Measurements from ENCODE around the gene SPACA6.
"Not testable (repeated sequence)": the region's sequence is repeated elsewhere in the genome, so short reads cannot be mapped to it uniquely, and the experiment has no call there.

SPACA6 gene

DNA sequence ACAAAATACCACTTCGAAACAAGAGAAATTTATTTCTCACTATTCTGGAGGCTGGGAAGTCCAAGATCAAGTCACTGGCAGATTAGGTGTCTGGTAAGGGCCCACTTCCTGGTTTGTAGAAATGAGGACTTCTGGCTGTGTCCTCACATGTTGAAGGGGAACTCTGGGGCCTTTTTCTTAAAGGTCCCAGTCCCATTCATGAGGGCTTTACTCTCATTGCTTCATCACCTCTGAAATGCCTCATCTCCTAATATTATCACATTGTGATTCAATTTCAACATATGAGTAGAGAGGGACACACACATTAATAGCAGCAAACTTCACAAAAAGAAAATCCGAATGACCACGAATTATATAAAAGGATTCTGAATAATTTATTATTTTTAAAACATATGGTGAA, 24.9 kb upstream of the SPACA6 start:
- TF ChIP-seq, protein P1, sequence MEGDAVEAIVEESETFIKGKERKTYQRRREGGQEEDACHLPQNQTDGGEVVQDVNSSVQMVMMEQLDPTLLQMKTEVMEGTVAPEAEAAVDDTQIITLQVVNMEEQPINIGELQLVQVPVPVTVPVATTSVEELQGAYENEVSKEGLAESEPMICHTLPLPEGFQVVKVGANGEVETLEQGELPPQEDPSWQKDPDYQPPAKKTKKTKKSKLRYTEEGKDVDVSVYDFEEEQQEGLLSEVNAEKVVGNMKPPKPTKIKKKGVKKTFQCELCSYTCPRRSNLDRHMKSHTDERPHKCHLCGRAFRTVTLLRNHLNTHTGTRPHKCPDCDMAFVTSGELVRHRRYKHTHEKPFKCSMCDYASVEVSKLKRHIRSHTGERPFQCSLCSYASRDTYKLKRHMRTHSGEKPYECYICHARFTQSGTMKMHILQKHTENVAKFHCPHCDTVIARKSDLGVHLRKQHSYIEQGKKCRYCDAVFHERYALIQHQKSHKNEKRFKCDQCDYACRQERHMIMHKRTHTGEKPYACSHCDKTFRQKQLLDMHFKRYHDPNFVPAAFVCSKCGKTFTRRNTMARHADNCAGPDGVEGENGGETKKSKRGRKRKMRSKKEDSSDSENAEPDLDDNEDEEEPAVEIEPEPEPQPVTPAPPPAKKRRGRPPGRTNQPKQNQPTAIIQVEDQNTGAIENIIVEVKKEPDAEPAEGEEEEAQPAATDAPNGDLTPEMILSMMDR (conservative IDR thresholded peaks at IDR 0.05; ENCODE audit: low read depth), result no peak
- POLR2A ChIA-PET (ENCODE audit: low non-redundant PET), result no interaction called here
- CTCF ChIA-PET, result no interaction called here
- no peak for DNase-seq (ENCODE audit: low spot score)
- H3K27ac ChIP-seq, result no peak overlapping the region

- DNase-seq (ENCODE audit: low spot score); POLR2A ChIA-PET (ENCODE audit: low non-redundant PET); H3K27ac ChIP-seq: not testable (repeated sequence)
- CTCF ChIA-PET, result interaction anchor here (0.6 to 0.8 kb wide), 2 partner anchors 15 to 109 kb away, joined by 3 read pairs; no protein-coding TSS in a partner anchor
- TF ChIP-seq, protein P1 (conservative IDR thresholded peaks at IDR 0.05; ENCODE audit: low read depth), result peak; percentile 39
Observed at GRCh38 chr19:51675911-51676565, 17.1 kb upstream of the SPACA6 start.

DNA sequence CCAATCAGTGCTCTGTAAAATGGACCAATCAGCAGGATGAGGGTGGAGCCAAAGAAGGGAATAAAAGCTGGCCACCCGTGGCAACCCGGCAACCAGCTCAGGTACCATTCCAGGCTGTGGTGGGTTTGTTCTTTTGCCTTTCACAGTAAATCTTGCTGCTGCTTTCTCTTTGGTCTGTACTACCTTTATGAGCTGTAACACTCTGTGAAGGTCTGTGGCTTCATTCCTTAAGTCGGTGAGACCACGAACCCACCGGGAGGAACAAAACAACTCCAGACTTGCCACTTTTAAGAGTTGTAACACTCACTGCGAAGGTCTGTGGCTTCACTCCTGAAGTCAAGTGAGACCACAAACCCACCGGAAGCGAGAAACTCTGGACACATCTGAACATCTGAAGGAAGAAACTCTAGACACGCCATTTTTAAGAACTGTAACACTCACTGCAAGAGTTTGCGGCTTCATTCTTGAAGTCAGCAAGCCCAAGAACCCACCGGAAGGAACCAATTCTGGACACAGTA, 16.5 kb upstream of the SPACA6 start:
- ChIA-PET CTCF (interaction anchor here (0.6 kb wide), 1 partner anchor 15 kb away, joined by 3 read pairs; no protein-coding TSS in a partner anchor), POLR2A (ENCODE audit: low non-redundant PET) (no interaction called here)
- TF ChIP-seq, protein P1 (conservative IDR thresholded peaks at IDR 0.05; ENCODE audit: low read depth), result no peak
- H3K27ac ChIP-seq, result no peak overlapping the region
- no peak for DNase-seq (ENCODE audit: low spot score)

GRCh38 chr19:51680474-51680873, 12.7 kb upstream of the SPACA6 start:
- ChIA-PET CTCF (no interaction called here), POLR2A (ENCODE audit: low non-redundant PET) (no interaction called here)
- no peak for DNase-seq (ENCODE audit: low spot score)
- H3K27ac ChIP-seq, result no peak overlapping the region
- TF ChIP-seq, protein P1 (conservative IDR thresholded peaks at IDR 0.05; ENCODE audit: low read depth), result no peak

- TF ChIP-seq, protein P1 (conservative IDR thresholded peaks at IDR 0.05; ENCODE audit: low read depth), result no peak
- POLR2A ChIA-PET (ENCODE audit: low non-redundant PET), result no interaction called here
- CTCF ChIA-PET, result interaction anchor here (0.7 kb wide), 1 partner anchor 23 kb away, joined by 3 read pairs; no protein-coding TSS in a partner anchor
- H3K27ac ChIP-seq, result no peak overlapping the region
- DNase-seq (ENCODE audit: low spot score), result no peak
Observed at GRCh38 chr19:51681286-51681941, 11.7 kb upstream of the SPACA6 start.

DNA sequence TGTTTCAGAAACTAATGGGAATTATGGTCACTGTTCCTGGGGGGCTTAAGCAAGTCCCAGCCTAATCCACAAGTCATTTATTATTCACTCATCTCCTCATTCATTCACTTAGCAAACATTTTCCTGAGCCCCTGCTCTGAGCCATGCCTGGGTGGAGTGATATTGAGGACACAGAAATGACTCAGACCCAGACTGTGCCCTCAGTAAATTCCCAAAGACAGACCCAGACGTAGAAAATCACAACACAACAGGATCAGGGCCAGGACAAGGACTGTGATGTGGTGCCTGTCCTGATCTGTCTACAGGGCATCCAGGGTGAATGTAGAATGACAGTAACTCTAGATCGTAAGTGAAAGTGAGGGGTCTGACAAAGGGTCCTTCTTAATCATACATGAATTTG, 7.0 kb upstream of the SPACA6 start:
- CTCF ChIA-PET, result no interaction called here
- DNase-seq (ENCODE audit: low spot score), result no peak
- TF ChIP-seq, protein P1 (conservative IDR thresholded peaks at IDR 0.05; ENCODE audit: low read depth), result no peak
- no peak overlapping the region; the same call in 1 of the 2 replicates for H3K27ac ChIP-seq
- POLR2A ChIA-PET (ENCODE audit: low non-redundant PET), result no interaction called here
